Fibroblast of the conjunctiva (primary cell): Measurements from ENCODE around the gene NELL2.
"Not testable (repeated sequence)": the region's sequence is repeated elsewhere in the genome, so short reads cannot be mapped to it uniquely, and the experiment has no call there.

Experiments
- DNase-seq: peaks from one replicate; pipeline ENCODE4 v3.0.0-alpha.2; 2010; ENCODE audit warnings: low read depth

The NELL2 gene

DNA sequence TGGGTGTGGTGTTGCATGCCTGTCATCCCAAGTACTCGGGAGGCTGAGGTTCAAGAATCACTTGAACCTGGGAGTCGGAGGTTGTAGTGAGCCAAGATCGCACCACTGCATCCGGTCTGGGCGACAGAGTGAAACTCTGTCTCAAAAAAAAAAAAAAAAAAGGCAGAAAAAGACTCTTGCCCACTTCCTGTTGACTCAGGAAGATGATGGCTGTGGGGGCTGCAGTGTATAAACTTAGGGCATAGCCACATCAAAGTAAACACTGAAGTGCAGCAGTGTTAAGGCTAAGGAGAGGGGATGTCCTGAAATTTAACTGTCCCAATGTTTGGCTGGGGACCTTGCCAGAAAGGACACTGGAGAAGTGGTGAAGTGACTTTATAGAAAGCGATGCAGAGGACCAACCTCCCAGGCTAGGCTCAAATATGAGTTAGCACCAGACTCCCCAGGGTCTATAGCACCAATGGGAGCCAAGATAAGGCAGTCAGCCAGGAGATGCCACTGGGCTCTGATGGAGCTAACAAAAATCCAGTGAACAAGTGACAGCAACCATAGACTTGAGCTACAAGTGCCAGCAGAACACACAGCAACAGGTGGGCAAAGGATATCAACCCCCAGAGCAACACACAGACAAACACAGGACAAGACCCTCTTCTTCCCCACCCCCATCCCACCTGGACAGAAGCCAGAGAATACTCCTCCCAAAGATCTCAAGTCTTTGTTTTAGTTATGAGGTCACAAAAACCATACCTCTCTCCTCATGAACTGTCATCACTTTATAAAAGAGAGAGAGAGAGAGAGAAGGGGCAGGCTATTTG lies 28.0 kb downstream of the NELL2 start:
- DNase-seq: no peak

DNA sequence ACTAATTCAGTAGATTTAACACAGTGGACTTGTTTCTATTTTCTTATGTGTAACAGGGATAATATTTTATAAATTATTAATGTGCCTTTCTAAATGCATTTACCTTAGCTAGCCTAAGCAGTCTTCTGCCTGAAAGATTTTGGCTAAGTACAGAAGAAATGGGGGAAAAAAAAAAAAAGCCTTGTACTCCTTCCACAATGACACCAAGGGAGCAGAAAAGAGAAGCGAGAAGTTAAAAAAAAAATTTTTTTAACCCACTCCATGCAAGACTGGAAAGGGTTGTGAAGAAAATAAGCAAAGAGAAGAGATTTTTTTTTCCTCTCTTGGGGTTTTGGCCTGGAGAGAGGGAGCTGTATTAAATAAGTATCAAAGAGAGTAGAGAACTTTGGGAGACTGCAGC lies 28.7 kb downstream of the NELL2 start:
- DNase-seq: no peak

- no peak for DNase-seq
Measured at GRCh38 chr12:44846826-44847225, 29.3 kb downstream of the NELL2 start.

- no peak for DNase-seq
Measured at GRCh38 chr12:44842669-44843068, 33.4 kb downstream of the NELL2 start.

GRCh38 chr12:44839785-44840184 lies 36.3 kb downstream of the NELL2 start:
- DNase-seq: no peak

DNA sequence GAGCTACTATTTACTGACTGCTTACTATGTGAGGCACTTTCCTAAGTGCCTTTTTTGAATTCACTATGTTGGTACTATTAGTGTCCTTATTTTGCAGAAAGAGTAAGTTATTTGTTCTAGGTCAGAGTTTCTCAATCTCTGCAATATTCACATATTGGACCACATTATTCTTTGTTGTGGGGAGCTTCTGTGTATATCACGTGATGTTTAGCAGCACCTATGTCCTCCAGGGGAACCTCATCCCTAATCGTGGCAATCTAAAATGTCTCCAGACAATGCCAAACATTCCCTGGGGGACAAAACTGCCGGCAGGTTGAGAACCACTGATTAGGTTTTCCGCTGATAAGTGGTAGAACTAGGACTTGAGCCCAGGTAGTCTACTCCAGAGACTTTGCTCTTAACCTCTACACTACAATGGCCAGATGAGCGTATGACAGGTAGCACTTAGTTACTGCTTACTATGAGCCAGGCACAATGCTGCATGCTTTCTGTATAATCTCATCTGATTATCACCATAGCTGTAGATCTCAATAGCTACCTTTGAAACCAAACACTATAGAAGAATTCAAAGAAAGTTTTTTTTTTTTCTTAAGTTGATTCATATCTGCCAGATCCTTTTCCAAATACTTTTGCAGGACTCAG lies 38.9 kb downstream of the NELL2 start:
- DNase-seq: no peak

GRCh38 chr12:44835641-44836379 lies 40.3 kb downstream of the NELL2 start:
- DNase-seq: no peak

DNA sequence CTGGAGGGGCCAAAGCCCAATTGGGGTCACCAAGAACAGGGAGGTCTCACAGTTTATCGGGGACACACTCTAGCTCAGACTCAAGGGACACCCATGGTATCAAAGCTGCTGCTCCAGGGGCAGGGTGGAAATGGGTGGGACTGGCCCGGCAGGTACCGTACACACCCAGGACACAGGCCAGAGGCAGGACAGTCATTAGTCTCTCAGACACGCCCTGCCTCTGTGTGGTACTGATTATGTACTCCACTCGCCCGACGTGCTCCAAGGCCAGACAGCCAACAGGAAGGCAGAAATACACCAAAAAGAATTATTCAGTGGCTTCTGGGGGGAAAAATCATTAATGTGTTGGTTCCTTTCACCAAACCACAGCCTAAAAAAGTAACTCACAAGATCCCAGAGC lies 41.1 kb downstream of the NELL2 start:
- DNase-seq: not testable (repeated sequence)

DNA sequence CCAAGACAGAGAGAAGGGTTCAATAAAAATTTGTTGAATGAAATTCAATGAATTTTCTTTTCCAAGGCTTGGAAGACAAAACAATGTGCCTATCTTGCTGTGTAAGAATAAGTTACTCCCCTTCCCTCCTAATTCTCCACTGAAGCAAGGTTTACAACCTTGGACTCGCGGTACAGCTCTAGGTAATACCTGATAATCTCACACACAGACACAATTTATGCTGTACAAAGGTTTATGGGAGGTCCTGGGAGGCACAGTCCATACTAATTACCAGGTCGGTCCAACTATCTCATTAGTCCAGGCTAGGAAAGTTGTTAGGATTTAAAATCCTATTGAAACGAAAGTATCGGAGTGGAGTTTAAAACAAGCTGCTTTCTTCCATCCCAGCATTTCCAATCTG lies 42.6 kb downstream of the NELL2 start:
- DNase-seq: no peak

- no peak for DNase-seq
Measured at GRCh38 chr12:44830566-44831055, 45.5 kb downstream of the NELL2 start.

DNA sequence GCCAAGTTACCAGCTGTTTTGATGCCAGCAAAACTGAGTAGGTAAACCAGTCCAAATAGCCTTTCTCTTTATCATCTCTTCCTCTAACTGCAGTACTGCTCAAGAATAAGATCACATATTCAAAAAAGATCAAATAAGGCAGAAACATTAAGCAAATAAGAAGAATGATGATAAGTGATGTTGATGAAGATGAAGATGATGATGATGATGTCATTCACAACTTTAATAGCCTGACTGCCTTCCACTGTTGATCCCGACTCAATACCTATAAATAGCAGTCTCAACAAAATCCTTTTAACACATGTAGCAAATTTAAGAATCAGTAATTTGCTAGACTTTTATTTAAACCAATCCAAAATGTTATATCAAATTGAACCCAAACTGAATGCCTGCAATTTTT lies 47.1 kb downstream of the NELL2 start:
- no peak for DNase-seq

DNA sequence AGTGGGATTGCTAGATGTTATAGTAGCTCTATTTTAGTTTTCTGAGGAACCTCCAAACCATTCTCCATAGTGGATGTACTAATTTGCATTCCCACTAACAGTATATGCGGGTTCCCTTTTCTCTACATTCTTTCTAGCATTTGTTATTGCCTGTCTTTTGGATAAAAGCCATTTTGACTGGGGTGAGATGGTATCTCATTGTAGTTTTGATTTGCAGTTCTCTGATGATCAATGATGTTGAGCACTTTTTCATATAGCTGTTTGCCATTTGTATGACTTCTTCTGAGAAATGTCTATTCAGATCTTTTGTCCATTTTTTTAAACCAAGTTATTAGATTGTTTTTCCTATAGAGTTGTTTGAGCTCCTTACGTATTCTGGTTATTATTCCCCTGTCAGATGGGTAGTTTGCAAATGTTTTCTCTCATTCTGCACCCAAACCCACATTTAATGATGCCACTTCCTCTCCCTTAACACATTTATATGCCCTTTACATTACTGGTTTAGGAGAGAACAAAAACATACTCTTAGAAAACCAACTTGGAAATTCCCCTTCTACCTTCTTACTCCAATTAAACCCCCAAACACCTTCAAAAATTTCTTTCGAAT lies 48.2 kb downstream of the NELL2 start:
- DNase-seq: no peak

- not testable (repeated sequence) for DNase-seq
Measured at GRCh38 chr12:44821702-44822101, 54.4 kb downstream of the NELL2 start.

GRCh38 chr12:44819884-44820283 lies 56.2 kb downstream of the NELL2 start:
- DNase-seq: no peak

DNA sequence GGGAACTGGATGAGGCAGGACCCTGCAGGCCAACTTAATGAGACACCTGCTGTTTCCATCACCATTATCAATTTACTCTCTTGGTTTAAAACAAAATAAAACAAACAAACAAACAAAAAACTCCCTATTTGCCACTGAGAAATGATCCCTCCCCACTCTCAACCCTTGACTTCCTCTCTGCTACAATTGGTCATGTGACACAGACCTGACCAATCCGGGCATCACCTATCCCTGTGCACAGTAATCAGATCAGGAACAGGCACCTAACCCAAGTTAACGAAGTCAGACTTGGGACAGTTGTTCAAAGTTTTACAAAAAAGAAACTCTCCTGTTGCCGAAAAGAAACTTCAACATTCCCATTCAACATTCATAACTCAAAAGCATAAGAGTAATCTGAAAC lies 58.4 kb downstream of the NELL2 start:
- no peak for DNase-seq

DNA sequence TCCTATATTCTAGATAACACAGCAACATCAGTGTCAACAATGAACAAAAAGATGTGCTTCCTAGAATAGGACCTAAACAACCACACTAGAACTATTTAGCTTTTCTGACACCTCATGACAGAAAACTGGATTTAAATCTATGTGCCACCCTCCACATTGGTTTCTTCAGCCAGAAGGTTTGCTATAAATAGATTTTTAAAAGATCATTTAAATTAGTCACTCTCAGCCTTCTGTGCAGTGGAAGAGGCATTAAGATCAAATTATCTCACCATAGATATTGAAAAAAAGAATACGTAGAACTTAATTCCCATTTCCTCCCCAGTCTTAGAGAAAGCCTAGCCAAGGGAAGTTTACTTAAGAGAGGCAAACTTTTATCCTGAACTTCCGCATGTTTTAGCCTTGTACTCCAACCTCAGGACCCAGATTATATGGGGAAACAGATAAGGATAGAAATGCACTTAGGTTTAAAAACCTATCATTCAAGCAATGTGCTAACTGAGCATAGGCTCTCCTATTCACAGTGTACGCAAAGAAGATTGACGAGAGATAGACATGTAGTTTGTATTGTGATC lies 59.6 kb downstream of the NELL2 start:
- no peak for DNase-seq

GRCh38 chr12:44812062-44812461 lies 64.1 kb downstream of the NELL2 start:
- DNase-seq: no peak

GRCh38 chr12:44804068-44804467 lies 72.0 kb downstream of the NELL2 start:
- no peak for DNase-seq

DNA sequence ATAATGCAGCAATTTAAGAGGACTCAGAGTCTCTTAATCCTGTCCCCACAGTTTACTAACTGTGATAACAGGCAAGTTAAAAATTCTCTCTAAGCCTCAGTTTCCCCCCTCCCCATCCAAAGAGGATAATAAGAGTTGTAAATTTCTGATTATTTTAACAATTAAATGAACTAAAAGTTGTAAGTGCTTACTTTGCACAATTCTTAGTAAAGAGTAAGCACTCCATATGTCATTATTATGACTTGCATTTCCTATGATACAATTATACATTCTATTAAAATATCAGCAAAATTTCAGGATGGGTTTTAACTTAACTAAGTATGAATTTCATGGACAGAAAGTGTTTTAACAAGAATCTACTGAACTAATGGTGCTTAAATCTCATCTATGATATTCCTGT lies 80.1 kb downstream of the NELL2 start:
- DNase-seq: no peak

DNA sequence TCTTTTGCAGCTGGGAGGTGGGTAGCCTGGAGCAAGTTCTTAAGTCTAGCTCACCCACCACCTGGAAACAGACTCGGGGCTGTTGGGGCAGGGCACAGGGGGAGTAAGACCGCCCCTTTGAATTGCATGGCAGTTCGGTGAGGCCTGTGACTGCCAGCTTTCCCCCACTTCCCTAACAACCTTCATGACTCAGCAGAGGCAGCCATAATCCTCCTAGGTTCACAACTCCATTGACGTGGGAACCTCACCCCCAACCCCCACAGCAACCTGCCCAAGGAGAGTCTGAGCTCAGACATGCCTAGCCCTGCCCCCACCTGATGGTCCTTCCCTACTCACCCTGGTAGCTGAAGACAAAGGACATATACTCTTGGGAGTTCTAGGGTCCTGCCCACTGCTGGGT lies 87.4 kb downstream of the NELL2 start:
- DNase-seq: no peak

GRCh38 chr12:44780221-44780790 lies 95.8 kb downstream of the NELL2 start:
- no peak for DNase-seq

DNA sequence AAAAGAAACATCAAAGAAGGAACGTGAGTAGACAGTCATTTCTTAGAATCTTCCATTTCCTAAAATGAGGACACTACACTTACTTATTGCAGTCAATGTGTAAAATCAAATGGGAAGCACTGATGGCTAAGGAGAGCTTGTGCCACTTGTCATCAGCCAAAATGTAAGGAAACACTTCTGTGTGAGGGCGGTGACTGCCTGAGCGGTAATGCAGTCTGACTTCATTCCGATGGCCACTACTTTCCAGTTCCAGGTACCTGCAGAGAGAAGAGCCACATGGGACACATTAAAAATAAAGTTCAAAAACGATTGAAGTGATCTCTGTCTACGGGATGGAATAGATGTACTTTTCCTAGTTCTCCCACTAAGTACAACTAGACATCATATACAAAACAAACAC lies 96.3 kb downstream of the NELL2 start:
- no peak for DNase-seq
